ENCODE measurements around the gene YEATS4.

DNA sequence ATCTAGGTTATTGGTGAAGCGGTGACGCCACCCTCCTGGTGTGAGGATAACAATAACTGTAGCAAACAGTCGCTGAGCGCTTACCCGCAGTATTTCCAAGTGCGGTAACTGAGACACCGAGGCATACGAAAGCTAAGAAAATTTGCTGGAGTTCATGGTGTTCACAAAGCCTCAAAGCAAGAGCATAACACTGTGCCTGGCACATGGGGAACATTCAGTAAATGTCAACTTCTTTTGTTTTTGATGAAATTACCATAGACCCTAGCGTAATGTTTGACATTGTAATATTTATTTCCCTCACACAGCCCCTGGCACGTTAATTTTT lies 767 bp downstream of the YEATS4 start:
- TF ChIP-seq EZH2 (IDR thresholded peaks at IDR 0.05; ENCODE audit: insufficient read depth, poor library complexity, severe bottlenecking) (no peak), EZH2phosphoT487 (IDR thresholded peaks at IDR 0.05; ENCODE audit: insufficient read depth, low read depth) (no peak)
